ENCODE measurements around the gene RAMACL.
"Not testable (repeated sequence)": the region's sequence is repeated elsewhere in the genome, so short reads cannot be mapped to it uniquely, and the experiment has no call there.

The RAMACL gene

DNA sequence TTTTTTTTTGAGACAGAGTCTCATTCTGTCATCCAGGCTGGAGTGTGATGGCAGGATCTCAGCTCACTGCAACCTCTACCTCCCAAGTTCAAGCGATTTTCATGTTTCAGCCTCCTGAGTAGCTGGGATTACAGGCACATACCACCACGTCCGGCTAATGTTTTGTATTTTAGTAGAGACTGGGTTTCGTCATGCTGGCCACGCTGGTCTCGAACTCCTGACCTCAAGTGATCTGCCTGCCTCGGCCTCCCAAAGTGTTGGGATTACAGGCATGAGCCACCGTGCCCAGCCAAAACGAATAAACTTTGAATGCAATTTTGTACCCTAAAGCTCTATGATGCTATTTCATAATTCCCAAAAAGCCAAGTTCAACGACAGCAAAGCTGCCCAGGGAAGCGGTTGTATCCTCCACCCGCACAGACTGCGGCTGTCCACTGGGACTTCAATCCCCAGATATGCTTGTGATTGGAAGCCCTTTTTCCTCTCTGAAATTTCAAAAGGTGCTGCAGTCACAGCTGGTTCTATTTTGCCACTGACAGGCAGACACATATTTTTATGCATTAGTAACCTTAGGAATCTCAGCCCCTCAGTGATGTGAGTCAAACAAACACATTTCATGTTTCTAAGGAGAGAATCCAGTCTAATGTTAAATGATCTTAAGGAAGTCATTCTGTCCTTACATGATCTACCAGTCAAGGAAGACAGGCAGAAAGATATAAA is 8.7 kb upstream of the RAMACL start:
- DNase-seq, result no peak

DNA sequence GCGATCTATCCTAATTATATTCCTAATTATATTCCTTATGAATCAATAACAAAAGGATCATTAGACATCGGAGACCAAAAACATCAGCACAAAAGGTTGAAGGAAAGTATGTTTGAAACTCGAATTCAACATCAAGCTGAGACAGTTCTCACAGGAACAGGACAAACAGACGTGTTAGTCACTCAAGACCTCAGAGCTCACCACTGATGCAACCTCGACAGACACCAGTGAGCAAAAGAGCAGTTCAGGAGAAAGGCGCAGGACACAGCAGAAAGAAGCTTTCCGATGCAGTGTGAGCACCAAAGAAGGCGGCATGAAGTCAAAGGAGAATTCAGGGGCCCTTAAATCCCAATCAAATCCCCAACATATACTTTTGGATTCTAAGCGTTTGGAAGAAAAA is 6.3 kb upstream of the RAMACL start:
- DNase-seq, result no peak

DNA sequence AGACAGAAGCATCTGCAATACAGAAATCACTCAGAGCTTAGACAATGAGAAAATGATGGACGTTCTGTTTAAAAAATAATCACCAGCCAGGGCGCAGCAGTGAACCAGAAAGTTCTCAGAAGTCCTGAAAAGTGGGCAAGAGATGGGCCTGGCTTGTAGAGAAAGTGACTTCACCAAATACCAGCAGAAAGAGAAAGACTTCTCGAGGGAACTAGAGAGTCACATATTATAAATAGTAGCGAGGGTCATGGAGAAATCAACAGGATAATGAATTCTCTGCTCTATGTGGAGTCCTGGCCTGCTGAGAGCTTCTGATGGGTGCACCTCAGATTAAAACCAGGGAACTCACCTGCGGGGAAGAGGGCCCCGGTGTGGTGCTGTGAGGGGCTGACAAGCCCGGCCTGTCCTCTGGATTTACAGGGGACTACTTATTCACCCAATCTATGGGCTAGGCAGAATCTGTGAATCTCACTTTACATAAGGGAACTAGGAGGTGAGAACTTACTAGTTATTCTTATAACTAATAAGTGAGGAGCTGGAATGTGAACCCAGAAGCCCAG is 5.6 kb upstream of the RAMACL start:
- no peak for DNase-seq

GRCh38 chr6:166591026-166591425 is 4.5 kb upstream of the RAMACL start:
- no peak for DNase-seq

DNA sequence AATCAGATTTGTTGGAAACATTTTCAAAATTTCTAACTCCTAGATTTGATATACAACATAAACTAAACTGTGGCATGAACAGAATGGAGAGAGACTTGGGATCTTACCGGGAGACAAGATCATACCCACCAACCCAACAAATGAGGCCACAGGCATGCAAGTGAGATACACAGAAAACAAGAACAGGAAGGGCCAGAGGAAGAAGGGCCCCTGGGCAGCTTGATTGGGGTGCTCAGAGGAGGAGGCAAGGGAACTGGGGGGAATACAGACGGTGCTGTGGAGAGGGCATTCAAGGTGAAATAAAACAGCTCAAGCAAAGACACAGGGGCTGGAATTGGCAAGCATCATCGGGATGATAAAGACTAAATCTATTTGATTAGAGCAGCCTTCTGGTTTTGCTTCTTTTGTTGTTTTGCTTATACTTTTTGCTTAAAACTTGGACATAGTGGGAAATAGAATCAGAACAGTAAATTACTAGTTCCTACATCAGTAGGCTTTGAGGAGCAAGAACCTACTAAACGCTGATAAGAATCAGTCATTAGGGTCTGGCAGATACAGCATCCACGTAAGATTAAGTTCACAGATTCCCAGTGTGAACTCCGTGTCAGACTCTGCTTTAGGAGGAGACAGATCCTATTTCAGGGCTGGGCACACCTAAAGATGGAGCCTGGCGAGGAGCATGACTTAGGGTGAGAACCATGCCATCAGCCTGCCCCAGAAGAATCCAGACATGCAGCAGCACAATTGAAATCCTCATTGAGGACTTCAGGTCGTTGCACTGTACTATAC is 3.5 kb upstream of the RAMACL start:
- no peak for DNase-seq

GRCh38 chr6:166589337-166589731 is 2.9 kb upstream of the RAMACL start:
- DNase-seq, result no peak

DNA sequence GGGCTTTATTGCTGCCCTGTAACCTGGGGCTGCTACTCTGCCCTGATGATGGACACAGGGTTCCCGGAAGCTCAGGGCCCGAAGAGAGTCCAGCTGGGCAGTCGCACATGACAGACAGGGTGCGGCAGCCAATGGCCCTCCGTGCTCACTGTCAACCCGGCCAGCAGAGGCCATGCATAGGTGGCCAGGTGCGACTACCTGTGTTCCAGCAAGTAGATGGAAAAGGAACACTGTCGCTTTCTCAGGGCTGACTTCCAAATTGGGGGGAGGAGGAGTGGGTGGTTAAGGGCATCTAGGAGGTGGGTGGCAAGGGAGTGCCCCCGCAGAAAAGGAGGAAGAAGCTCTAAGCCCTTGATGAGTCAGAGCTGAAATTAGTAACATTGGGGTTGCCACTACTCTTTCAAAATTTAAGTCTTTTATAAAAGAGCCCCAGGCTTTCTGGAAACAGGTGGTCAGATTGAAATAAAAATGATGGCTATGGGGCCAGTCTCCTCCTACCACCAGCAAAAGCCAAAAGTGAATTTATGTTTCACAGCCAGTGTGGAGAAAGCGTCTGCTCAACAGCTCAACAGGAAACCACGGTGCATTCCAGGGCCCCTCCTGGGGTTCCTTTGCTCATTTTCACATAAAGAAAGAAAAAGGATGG is 2.3 kb upstream of the RAMACL start:
- no peak for DNase-seq

DNA sequence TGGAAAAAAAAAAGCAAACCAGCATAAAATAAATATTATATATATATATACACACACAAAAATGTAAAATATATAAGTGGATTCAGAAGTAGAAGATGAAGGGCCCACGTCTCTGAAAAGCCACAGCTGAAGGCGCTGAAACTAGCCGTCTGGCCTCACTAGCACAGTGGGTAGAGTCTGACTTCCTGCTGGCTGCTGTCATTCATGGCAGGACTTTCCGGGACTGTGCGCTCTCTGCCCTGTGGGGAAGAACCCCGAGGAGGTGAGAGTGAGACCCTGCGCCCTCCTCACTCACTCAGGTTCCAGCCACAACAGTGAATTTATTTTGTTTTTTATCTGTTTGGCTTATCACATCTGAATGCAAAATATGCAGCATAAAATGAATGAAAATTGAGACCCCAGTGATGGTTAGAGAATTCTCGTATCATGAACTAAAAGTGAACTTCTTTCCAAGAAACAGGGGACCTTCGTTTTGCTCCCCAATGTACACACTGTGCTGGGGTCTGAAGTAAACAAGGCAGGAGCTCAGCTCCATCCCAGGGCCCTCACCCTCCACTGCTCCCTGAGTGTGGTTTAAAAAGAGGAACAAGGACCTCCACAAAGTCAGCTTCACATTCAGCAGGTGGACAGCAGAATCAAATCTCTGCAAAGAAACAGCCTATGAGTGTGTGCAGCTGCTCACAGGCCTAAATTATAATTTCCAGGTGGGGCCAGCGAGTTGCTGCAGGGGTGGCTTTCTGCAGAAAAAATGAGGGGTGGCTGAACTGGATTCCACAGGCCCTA is 1.3 kb upstream of the RAMACL start:
- no peak for DNase-seq

- no peak for DNase-seq
Measured at GRCh38 chr6:166584853-166585429, 1.5 kb downstream of the RAMACL start.

DNA sequence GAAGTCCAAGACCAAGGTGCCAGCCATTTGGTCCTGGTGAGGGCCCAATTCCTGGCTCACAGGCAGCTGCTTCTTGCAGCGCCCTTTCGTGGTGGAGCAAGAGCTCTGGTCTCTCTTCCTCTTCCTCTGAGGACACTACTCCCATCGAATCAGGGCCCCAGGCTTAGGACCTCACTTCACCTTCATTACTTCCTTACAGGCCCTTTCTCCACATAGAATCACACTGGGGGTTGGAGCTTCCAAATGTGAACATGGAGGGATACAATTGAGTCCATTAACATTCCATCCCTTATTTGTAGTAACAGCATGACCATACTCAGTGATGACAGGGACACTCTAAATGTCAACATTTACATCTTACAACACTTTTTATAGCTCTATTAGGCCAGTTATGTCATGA is 2.3 kb downstream of the RAMACL start:
- DNase-seq, result no peak

DNA sequence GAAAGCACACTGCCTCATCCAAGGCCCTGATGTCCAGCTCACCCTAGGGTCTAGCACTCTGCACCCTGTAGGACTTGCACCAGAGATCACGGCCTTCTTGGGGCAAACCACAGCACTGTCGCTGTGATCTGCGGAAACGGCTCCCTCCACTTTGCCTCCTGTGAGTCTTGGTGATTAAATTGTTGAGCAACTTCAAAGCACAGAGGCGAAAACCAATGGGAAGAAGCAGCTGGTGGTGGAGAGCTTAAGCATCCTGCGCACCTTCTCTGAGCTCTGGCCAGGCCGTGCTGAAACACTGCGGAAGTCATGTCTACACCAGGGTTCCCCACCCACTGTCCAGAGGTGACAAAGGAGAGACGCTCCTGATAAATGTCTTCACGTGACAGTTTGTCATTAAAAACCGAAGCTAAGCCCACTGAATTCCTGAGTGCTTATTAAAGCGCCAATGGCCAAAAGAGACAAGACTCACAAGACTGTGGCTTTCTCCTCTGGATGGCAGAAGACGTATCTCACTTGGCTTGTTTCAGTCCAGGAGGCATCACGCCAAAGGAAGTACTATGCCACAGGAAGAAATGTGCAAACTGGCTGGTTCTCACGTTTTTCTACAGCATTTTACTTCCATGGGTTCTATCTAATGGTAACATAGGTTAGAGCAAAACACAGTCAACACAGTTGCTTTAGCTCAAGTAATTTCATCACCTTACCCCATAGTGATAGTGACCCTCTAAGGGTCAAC is 3.1 kb downstream of the RAMACL start:
- no peak for DNase-seq

GRCh38 chr6:166582258-166582657 is 4.2 kb downstream of the RAMACL start:
- DNase-seq, result no peak

DNA sequence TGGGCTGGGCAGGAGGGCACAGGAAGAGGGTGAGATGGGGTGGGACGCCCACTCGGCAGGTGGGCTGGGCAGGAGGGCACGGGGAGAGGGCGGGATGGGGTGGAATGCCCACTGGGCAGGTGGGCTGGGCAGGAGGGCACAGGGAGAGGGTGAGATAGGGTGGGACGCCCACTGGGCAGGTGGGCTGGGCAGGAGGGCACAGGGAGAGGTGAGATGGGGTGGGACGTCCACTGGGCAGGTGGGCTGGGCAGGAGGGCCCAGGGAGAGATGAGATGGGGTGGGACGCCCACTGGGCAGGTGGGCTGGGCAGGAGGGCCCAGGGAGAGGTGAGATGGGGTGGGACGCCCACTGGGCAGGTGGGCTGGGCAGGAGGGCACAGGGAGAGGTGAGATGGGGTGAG is 4.7 kb downstream of the RAMACL start:
- not testable (repeated sequence) for DNase-seq

DNA sequence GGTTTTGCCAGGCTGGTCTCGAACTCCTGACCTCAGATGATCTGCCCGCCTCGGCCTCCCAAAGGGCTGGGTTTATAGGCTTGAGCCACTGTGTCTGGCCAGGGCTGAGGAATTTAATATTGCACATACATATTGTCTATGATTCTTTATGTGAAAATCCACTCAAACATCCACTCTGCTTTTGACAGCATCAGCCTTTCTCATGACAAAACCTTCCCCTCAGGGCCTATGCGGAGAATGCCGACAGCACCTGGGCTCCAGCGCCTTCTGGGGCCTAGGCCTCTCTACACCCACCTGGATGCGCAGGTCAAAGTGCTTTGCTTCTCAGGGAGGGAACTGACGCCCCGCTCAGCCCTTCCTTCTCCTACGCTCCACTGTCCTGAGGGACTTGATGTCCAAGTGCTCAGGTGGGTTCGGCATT is 5.4 kb downstream of the RAMACL start:
- DNase-seq, result no peak

- DNase-seq, result no peak
Measured at GRCh38 chr6:166580076-166581050, 6.1 kb downstream of the RAMACL start.

GRCh38 chr6:166579237-166579850 is 7.1 kb downstream of the RAMACL start:
- DNase-seq, result no peak

DNA sequence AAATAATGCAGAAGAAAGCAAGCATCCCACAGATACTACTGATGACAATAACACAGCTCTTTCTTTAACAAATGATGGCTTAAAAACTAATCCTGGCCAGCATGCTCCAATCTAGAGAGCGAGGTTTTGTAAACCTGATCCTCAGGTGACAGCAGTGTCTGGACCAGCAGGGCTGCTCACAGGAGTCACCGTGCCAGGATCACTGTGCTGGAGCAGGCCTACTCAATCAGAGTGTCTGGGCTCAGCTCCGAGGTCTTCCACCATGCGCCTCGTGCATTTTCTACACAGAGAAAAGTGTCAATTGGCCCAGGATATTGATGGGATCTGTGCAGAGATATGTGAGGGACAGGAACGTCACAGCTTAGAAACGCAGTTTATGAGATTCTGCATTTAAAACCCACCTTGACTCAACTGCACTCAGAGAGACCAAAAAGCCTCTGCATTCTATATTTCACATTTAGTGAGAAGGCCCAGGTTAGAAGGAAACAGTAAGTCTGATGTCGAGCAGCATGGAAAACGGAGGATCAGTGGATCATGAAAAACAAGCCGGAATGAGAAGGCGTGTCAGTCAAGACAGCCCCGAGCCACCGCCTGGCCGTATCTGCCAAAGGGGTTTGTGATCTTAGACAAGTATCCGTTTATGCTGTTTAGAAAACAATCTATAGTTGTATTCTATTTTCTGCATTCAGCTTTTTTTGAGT is 7.8 kb downstream of the RAMACL start:
- no peak for DNase-seq

DNA sequence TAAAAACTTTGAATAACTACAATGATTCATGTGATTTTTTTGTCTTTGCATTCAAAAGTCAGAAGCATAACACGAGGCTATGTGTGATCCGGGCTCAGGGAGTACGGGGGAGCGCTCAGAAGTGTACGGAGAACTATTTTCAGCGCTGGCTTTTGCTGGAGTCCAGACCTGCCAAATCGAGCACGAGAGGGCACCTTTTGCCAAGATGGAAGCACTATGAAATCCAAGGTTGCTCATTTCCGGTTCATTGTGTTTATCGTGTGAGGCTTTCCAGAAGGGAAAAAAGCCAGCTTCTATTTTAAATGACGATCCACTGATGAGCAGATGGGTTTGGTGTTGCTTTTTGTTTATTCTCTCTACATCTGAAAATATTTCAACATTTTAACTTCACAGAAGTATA is 11.3 kb downstream of the RAMACL start:
- no peak for DNase-seq

DNA sequence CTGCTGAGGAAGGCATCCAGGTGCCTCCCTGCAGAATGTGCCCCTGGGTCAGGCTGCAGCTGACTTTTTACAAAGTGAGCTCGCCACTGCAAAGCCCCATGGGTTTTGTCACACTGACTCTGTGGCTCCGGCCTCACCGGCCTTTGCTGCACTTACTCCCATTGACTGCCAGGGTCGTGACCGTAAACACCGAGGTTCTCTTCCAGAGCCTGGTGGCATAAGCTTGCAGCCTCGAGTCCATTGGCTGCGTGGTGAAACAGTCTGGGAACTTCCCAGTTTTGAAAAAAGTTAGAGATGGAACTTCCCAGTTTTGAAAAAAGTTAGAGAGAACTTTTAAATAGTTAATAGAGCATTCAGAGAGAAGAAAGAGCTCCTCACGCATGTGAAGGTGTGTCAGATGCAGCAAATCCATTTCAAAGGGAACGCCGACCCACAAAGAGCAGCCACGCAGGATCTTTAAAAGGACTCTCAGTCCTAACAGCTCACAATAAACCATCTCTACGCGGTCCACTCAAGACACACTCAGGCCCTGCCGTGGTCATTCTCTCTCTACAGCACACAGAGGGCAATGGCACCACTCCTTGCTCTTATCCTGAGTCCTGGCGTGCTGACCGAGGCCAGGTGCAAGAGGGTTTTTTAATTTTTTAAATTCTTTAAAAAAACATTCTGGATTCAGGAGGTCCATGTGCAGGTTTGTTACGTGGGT is 12.8 kb downstream of the RAMACL start:
- DNase-seq, result no peak

Measured in hippocampal formation (tissue), 2 donors.